Tibial nerve (tissue), 3 donors: ENCODE results near the gene STARD10.
A peak's percentile ranks its signal among the peaks of the same experiment; 100 is the strongest.

Source experiments
- POLR2A ChIP-seq, 2 donors: fragments of 450-650 bp; IDR thresholded peaks; one replicate each; pipeline ENCODE4 v1.6.1; 2017; ENCODE audit warnings: antibody characterized with exemption in 2 of 2, mild to moderate bottlenecking in 2 of 2, moderate library complexity in 2 of 2
- TF ChIP-seq, protein P1 (sequence below), 5 experiments: fragments of 200-600 bp in 3 of 5; fragments of 450-650 bp in 2 of 5; sonication (generic) in 3 of 5; IDR thresholded peaks; one replicate each; pipeline ENCODE4 v1.5.1; 2016 to 2019; ENCODE audit warnings: antibody characterized with exemption in 5 of 5, mild to moderate bottlenecking in 3 of 5, moderate library complexity in 2 of 5

DNA sequence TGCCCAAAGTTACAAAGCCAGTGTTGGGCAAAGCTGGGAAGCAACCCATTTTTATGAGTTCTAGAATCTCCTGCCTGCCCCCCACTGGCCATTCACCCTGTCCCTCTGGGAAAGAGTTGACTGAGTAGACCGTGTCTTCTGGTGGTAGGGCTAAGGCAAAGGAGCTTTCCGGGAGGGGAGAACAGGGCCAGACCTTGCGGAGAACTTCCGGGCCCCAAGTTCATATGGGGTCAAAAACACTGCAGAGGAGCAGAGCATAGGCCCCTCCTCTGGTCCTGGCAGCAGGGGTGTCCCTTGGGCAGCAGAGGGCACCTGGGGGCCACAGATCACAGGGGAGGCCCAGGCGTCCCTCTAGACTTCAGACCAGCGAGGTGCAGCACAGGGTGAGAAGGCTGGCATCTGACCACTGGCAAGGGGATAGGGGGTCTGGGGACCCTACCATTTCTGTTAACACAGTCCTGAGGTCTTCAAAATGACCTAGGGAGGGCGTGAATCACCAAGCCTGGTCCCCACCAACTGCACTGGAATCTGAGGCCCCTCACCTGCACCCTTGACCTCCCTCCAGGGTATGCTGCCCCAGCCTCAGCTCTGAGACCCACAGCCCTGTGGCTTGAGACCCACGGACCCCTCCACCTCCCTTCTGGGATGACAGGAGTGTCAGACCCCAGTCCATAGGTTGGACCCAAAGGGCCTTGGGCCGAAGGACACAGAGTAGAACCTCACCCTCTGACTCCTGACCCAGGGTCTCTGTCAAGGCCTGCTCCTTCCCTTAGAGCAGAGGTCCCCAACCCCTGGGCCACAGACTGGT is 40.3 kb downstream of the STARD10 start:
- TF ChIP-seq, protein P1, sequence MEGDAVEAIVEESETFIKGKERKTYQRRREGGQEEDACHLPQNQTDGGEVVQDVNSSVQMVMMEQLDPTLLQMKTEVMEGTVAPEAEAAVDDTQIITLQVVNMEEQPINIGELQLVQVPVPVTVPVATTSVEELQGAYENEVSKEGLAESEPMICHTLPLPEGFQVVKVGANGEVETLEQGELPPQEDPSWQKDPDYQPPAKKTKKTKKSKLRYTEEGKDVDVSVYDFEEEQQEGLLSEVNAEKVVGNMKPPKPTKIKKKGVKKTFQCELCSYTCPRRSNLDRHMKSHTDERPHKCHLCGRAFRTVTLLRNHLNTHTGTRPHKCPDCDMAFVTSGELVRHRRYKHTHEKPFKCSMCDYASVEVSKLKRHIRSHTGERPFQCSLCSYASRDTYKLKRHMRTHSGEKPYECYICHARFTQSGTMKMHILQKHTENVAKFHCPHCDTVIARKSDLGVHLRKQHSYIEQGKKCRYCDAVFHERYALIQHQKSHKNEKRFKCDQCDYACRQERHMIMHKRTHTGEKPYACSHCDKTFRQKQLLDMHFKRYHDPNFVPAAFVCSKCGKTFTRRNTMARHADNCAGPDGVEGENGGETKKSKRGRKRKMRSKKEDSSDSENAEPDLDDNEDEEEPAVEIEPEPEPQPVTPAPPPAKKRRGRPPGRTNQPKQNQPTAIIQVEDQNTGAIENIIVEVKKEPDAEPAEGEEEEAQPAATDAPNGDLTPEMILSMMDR (IDR thresholded peaks at IDR 0.05) = peak in 1 of 5 experiments; percentile 18
- TF ChIP-seq POLR2A (IDR thresholded peaks at IDR 0.05) = no peak
